OCI-LY3 (cell line): ENCODE data around the gene CYB5D1.

Experiments
- H2AFZ ChIP-seq: fragments of 200-600, 300-600 bp; shearing (Covaris generic); 2 replicates; pipeline ENCODE4 v1.6.0; 2014; ENCODE audit warnings: antibody characterized with exemption, low read depth, low read length
- H3K27ac ChIP-seq: fragments of 200-600, 300-600 bp; sonication (generic); 2 replicates; pipeline ENCODE4 v1.5.1; 2014; ENCODE audit warnings: mild to moderate bottlenecking, low read length, moderate library complexity, mixed read lengths
- H3K27me3 ChIP-seq: fragments of 200-600, 300-600 bp; sonication (generic); 2 replicates; pipeline ENCODE4 v1.6.1; 2014; ENCODE audit warnings: low read depth, low read length, mixed read lengths
- H3K36me3 ChIP-seq: fragments of 200-600, 300-600 bp; sonication (generic); replicated peaks from 2 replicates; pipeline ENCODE3; 2014; ENCODE audit warnings: low read depth, low read length, mixed read lengths
- H3K4me1 ChIP-seq: fragments of 300-600, 200-600 bp; sonication (generic); 2 replicates; pipeline ENCODE4 v1.6.1; 2014; ENCODE audit warnings: low read length, mixed read lengths
- H3K4me2 ChIP-seq: fragments of 200-600, 300-600 bp; sonication (generic); 2 replicates; pipeline ENCODE4 v1.6.1; 2014; ENCODE audit warnings: low read length, mixed read lengths
- H3K4me3 ChIP-seq: fragments of 300-600, 200-600 bp; sonication (generic); 2 replicates; pipeline ENCODE4 v1.5.1; 2014; ENCODE audit warnings: antibody characterized with exemption, mild to moderate bottlenecking, low read length, moderate library complexity
- H3K79me2 ChIP-seq: fragments of 300-600, 200-600 bp; shearing (Covaris generic); 2 replicates; pipeline ENCODE4 v1.6.1; 2014; ENCODE audit warnings: mild to moderate bottlenecking, low read length, mixed read lengths
- H3K9ac ChIP-seq: fragments of 300-600, 200-600 bp; shearing (Covaris generic); 2 replicates; pipeline ENCODE4 v1.6.0; 2014; ENCODE audit warnings: mild to moderate bottlenecking, low read length, moderate library complexity
- H3K9me3 ChIP-seq: fragments of 200-600, 300-600 bp; shearing (Covaris generic); 2 replicates; pipeline ENCODE4 v1.6.1; 2014; ENCODE audit warnings: low read length, mixed read lengths; ENCODE audit not compliant: insufficient read depth
- H4K20me1 ChIP-seq: fragments of 200-600, 300-600 bp; sonication (generic); 2 replicates; pipeline ENCODE4 v1.6.1; 2016; ENCODE audit warnings: low read length, mixed read lengths; ENCODE audit not compliant: insufficient read depth
- EZH2phosphoT487 ChIP-seq: fragments of 200-600 bp; shearing (Covaris generic); IDR thresholded peaks from 2 replicates; pipeline ENCODE4 v1.6.1; 2018; ENCODE audit warnings: antibody characterized with exemption, mixed run types, low read depth
- TF ChIP-seq, protein P1 (sequence below): fragments of 200-600, 300-600 bp; sonication (generic); IDR thresholded peaks from 2 replicates; pipeline ENCODE4 v1.5.1; 2014; ENCODE audit warnings: antibody characterized with exemption, low read length, low read depth

Gene CYB5D1

DNA sequence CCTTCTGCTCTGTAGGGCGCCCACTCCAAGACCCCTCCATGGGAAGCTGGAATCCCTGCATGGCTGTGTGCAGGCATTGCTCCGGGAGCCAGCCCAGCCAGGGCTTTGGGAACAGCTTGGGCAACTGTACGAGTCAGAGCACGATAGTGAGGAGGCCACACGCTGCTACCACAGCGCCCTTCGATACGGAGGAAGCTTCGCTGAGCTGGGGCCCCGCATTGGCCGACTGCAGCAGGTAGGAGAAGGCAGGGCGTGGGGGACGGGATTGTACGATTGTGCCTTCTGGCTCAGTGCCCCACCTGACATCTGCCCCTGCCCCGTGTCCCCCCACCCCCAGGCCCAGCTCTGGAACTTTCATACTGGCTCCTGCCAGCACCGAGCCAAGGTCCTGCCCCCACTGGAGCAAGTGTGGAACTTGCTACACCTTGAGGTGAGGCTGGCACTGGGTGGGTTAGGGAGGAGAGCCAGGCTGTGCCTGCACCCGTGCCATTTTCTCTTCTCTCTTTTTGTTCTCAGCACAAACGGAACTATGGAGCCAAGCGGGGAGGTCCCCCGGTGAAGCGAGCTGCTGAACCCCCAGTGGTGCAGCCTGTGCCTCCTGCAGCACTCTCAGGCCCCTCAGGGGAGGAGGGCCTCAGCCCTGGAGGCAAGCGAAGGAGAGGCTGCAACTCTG lies 11.6 kb upstream of the CYB5D1 start:
- H3K4me3 ChIP-seq = no peak overlapping the region
- H3K27me3 ChIP-seq = no peaks in the 10 kb centered on the region
- H3K27ac ChIP-seq = no peak overlapping the region
- H3K79me2 ChIP-seq = peaks cover 40% of the 10 kb centered on the region
- H3K9ac ChIP-seq = no peak overlapping the region
- H3K4me2 ChIP-seq = no peak overlapping the region
- H3K9me3 ChIP-seq = no peaks in the 10 kb centered on the region
- peaks cover 18% of the 10 kb centered on the region for H3K36me3 ChIP-seq
- peaks cover 28% of the 10 kb centered on the region for H4K20me1 ChIP-seq
- TF ChIP-seq, protein P1, sequence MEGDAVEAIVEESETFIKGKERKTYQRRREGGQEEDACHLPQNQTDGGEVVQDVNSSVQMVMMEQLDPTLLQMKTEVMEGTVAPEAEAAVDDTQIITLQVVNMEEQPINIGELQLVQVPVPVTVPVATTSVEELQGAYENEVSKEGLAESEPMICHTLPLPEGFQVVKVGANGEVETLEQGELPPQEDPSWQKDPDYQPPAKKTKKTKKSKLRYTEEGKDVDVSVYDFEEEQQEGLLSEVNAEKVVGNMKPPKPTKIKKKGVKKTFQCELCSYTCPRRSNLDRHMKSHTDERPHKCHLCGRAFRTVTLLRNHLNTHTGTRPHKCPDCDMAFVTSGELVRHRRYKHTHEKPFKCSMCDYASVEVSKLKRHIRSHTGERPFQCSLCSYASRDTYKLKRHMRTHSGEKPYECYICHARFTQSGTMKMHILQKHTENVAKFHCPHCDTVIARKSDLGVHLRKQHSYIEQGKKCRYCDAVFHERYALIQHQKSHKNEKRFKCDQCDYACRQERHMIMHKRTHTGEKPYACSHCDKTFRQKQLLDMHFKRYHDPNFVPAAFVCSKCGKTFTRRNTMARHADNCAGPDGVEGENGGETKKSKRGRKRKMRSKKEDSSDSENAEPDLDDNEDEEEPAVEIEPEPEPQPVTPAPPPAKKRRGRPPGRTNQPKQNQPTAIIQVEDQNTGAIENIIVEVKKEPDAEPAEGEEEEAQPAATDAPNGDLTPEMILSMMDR = no peak
- no peak for TF ChIP-seq EZH2phosphoT487
- no peak overlapping the region for H2AFZ ChIP-seq
- H3K4me1 ChIP-seq = peaks cover 25% of the 10 kb centered on the region

DNA sequence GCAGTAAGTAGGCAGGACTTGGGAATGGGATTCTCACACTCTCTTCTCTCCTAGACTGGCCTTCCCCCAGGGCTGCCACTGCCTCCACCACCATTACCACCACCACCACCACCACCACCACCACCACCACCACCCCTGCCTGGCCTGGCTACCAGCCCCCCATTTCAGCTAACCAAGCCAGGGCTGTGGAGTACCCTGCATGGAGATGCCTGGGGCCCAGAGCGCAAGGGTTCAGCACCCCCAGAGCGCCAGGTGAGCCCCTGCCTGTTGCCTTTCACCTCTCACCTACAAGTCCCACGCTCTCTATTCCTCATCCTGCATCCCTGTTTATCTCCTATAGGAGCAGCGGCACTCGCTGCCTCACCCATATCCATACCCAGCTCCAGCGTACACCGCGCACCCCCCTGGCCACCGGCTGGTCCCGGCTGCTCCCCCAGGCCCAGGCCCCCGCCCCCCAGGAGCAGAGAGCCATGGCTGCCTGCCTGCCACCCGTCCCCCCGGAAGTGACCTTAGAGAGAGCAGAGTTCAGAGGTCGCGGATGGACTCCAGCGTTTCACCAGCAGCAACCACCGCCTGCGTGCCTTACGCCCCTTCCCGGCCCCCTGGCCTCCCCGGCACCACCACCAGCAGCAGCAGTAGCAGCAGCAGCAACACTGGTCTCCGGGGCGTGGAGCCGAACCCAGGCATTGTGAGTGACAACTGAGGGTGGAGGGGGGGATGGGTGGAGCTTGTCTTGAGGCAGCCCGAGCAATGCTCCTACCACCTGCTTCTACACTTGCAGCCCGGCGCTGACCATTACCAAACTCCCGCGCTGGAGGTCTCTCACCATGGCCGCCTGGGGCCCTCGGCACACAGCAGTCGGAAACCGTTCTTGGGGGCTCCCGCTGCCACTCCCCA lies 10.8 kb upstream of the CYB5D1 start:
- no peak for TF ChIP-seq EZH2phosphoT487
- TF ChIP-seq, protein P1 = no peak
- Histone ChIP-seq H2AFZ (no peak overlapping the region), H4K20me1 (peaks cover 32% of the 10 kb centered on the region), H3K4me2 (no peak overlapping the region), H3K9me3 (no peaks in the 10 kb centered on the region), H3K9ac (no peak overlapping the region), H3K27ac (no peak overlapping the region), H3K4me1 (peaks cover 29% of the 10 kb centered on the region), H3K79me2 (peaks cover 39% of the 10 kb centered on the region), H3K36me3 (peaks cover 23% of the 10 kb centered on the region), H3K27me3 (no peaks in the 10 kb centered on the region), H3K4me3 (no peak overlapping the region)

DNA sequence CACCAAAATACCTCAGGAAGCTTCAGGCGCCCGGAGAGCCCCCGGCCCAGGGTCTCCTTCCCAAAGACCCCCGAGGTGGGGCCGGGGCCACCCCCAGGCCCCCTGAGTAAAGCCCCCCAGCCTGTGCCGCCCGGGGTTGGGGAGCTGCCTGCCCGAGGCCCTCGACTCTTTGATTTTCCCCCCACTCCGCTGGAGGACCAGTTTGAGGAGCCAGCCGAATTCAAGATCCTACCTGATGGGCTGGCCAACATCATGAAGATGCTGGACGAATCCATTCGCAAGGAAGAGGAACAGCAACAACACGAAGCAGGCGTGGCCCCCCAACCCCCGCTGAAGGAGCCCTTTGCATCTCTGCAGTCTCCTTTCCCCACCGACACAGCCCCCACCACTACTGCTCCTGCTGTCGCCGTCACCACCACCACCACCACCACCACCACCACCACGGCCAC lies 9.6 kb upstream of the CYB5D1 start:
- no peak overlapping the region for H3K4me3 ChIP-seq
- H3K79me2 ChIP-seq = peaks cover 37% of the 10 kb centered on the region
- peaks cover 34% of the 10 kb centered on the region for H3K36me3 ChIP-seq
- TF ChIP-seq, protein P1 = no peak
- no peak for TF ChIP-seq EZH2phosphoT487
- no peak overlapping the region for H3K9ac ChIP-seq
- no peak overlapping the region for H2AFZ ChIP-seq
- H3K9me3 ChIP-seq = no peaks in the 10 kb centered on the region
- no peak overlapping the region for H3K4me2 ChIP-seq
- no peaks in the 10 kb centered on the region for H3K27me3 ChIP-seq
- H4K20me1 ChIP-seq = peaks cover 37% of the 10 kb centered on the region
- no peak overlapping the region for H3K27ac ChIP-seq
- peaks cover 31% of the 10 kb centered on the region for H3K4me1 ChIP-seq

DNA sequence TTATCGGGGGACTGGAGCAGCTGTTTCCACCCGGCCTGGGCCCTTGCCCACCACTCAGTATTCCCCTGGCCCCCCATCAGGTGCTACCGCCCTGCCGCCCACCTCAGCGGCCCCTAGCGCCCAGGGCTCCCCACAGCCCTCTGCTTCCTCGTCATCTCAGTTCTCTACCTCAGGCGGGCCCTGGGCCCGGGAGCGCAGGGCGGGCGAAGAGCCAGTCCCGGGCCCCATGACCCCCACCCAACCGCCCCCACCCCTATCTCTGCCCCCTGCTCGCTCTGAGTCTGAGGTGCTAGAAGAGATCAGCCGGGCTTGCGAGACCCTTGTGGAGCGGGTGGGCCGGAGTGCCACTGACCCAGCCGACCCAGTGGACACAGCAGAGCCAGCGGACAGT lies 9.1 kb upstream of the CYB5D1 start:
- Histone ChIP-seq H3K9me3 (no peaks in the 10 kb centered on the region), H4K20me1 (peaks cover 37% of the 10 kb centered on the region), H3K27me3 (no peaks in the 10 kb centered on the region), H3K4me1 (peaks cover 31% of the 10 kb centered on the region), H3K27ac (no peak overlapping the region), H3K4me2 (no peak overlapping the region), H3K4me3 (no peak overlapping the region), H2AFZ (no peak overlapping the region), H3K79me2 (peaks cover 32% of the 10 kb centered on the region), H3K9ac (no peak overlapping the region), H3K36me3 (peaks cover 37% of the 10 kb centered on the region)
- TF ChIP-seq, protein P1 = no peak
- no peak for TF ChIP-seq EZH2phosphoT487
